VCaP (cell line): ENCODE data around the gene ADAMTS12.
A peak's percentile ranks its signal among the peaks of the same experiment; 100 is the strongest.

ENCODE experiments used
- H3K27ac ChIP-seq: fragments of 450-650 bp; 2 replicates; pipeline ENCODE4 v1.5.1; 2017
- CTCF ChIP-seq: fragments of 450-650 bp; conservative IDR thresholded peaks from 2 replicates; pipeline ENCODE4 v1.5.1; 2017; ENCODE audit warnings: mild to moderate bottlenecking, moderate library complexity

ADAMTS12 gene

GRCh38 chr5:33894566-33894965, 2.8 kb upstream of the ADAMTS12 start:
- H3K27ac ChIP-seq = no peak overlapping the region
- TF ChIP-seq CTCF = no peak

- no peak overlapping the region for H3K27ac ChIP-seq
- TF ChIP-seq CTCF = no peak
Observed at GRCh38 chr5:33892620-33893137, 889 bp upstream of the ADAMTS12 start.

- no peak for TF ChIP-seq CTCF
- peak overlapping the region; percentile 77; the same call in 1 of the 2 replicates for H3K27ac ChIP-seq
Observed at GRCh38 chr5:33891446-33891787, 373 bp downstream of the ADAMTS12 start.

GRCh38 chr5:33890131-33891032, 1.4 kb downstream of the ADAMTS12 start:
- H3K27ac ChIP-seq = peak overlapping the region; percentile 77
- TF ChIP-seq CTCF = no peak; the same call in 1 of the 2 replicates

GRCh38 chr5:33888587-33888986, 3.2 kb downstream of the ADAMTS12 start:
- H3K27ac ChIP-seq = peak overlapping the region; percentile 77
- no peak for TF ChIP-seq CTCF

GRCh38 chr5:33887268-33887667, 4.5 kb downstream of the ADAMTS12 start:
- peak overlapping the region; percentile 77 for H3K27ac ChIP-seq
- TF ChIP-seq CTCF = no peak

- no peak overlapping the region for H3K27ac ChIP-seq
- TF ChIP-seq CTCF = no peak
Observed at GRCh38 chr5:33886283-33886682, 5.5 kb downstream of the ADAMTS12 start.
